ENCODE measurements around the gene NDUFS6.

- TF ChIP-seq, protein P1, sequence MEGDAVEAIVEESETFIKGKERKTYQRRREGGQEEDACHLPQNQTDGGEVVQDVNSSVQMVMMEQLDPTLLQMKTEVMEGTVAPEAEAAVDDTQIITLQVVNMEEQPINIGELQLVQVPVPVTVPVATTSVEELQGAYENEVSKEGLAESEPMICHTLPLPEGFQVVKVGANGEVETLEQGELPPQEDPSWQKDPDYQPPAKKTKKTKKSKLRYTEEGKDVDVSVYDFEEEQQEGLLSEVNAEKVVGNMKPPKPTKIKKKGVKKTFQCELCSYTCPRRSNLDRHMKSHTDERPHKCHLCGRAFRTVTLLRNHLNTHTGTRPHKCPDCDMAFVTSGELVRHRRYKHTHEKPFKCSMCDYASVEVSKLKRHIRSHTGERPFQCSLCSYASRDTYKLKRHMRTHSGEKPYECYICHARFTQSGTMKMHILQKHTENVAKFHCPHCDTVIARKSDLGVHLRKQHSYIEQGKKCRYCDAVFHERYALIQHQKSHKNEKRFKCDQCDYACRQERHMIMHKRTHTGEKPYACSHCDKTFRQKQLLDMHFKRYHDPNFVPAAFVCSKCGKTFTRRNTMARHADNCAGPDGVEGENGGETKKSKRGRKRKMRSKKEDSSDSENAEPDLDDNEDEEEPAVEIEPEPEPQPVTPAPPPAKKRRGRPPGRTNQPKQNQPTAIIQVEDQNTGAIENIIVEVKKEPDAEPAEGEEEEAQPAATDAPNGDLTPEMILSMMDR (IDR thresholded peaks at IDR 0.05; ENCODE audit: insufficient read depth, low read length) = no peak
- TF ChIP-seq REST (IDR thresholded peaks at IDR 0.05; ENCODE audit: insufficient replicate concordance, low read depth) (no peak), POLR2AphosphoS5 (IDR thresholded peaks at IDR 0.05; ENCODE audit: low read depth) (no peak), SPI1 (IDR thresholded peaks at IDR 0.05; ENCODE audit: borderline replicate concordance, low read depth) (no peak), GABPA (IDR thresholded peaks at IDR 0.05; ENCODE audit: low read depth) (no peak)
Observed at GRCh38 chr5:1809416-1810035, 8.3 kb downstream of the NDUFS6 start.

Data from HL-60 (cell line).